H1 (cell line): ENCODE results near the gene KAT8.

Source experiments
- ATF3 ChIP-seq: IDR thresholded peaks from 2 replicates; pipeline ENCODE4 v1.6.1; 2011; ENCODE audit warnings: low read depth, mild to moderate bottlenecking, low read length; ENCODE audit not compliant: insufficient read depth
- BRCA1 ChIP-seq: IDR thresholded peaks from 2 replicates; pipeline ENCODE4 v1.6.1; 2012; ENCODE audit warnings: low read depth, low read length, improper control_type of control experiment
- CTCF ChIP-seq, 3 experiments: IDR thresholded peaks; 1 replicate in 2 of 3; 2 replicates in 1 of 3; pipeline versions ENCODE4 v1.5.1 to v1.6.1; 2011; ENCODE audit warnings: low read length in 3 of 3, mild to moderate bottlenecking in 3 of 3, inconsistent platforms in 2 of 3, low read depth in 1 of 3, moderate library complexity in 1 of 3; ENCODE audit not compliant: insufficient read depth in 1 of 3; ENCODE audit errors: control extremely low read depth in 1 of 3
- EZH2 ChIP-seq: fragments of 200-600 bp; sonication (generic); IDR thresholded peaks from 2 replicates; pipeline ENCODE4 v1.7.1; 2012; ENCODE audit warnings: low read depth, mild to moderate bottlenecking, moderate library complexity, low read length, inconsistent platforms; ENCODE audit not compliant: severe bottlenecking
- POLR2AphosphoS5 ChIP-seq: IDR thresholded peaks from 2 replicates; pipeline ENCODE4 v1.6.1; 2011; ENCODE audit warnings: low read depth, low read length
- RAD21 ChIP-seq, 2 experiments: IDR thresholded peaks in 1 of 2; conservative IDR thresholded peaks in 1 of 2; 2 replicates each; pipeline ENCODE4 v1.6.1; 2011; ENCODE audit warnings: low read depth in 2 of 2, low read length in 2 of 2, improper control_type of control experiment in 1 of 2, inconsistent platforms in 1 of 2, mild to moderate bottlenecking in 1 of 2, moderate library complexity in 1 of 2
- TAF1 ChIP-seq: IDR thresholded peaks from 2 replicates; pipeline ENCODE4 v1.6.1; 2011; ENCODE audit warnings: mild to moderate bottlenecking, low read depth, low read length
- TCF12 ChIP-seq: IDR thresholded peaks from 2 replicates; pipeline ENCODE4 v1.6.1; 2011; ENCODE audit warnings: low read depth, mild to moderate bottlenecking, low read length

- TF ChIP-seq CTCF (IDR thresholded peaks at IDR 0.05; ENCODE audit: control extremely low read depth in 1 of 3, insufficient read depth in 1 of 3, low read depth in 1 of 3, low read length in 3 of 3) (no peak), TAF1 (no peak), POLR2AphosphoS5 (no peak), ATF3 (no peak), EZH2 (no peak), RAD21 (IDR thresholded peaks at IDR 0.05 in 1 of 2, conservative IDR thresholded peaks at IDR 0.05 in 1 of 2; ENCODE audit: low read depth in 2 of 2, low read length in 2 of 2) (no peak), BRCA1 (no peak), TCF12 (no peak)
Observed at GRCh38 chr16:31083981-31084380, 33.5 kb upstream of the KAT8 start.
